GM18505 (cell line): Measurements from ENCODE around the gene SLC35B3.

Experiments
- ATAC-seq: cut with Tn5 transposase; IDR thresholded peaks from one replicate; pipeline ENCODE4 v1.9.1; 2021; ENCODE audit not compliant: unreplicated experiment
- POLR2A ChIP-seq: IDR thresholded peaks from 4 replicates; pipeline ENCODE4 v1.6.1; 2011; ENCODE audit warnings: borderline replicate concordance; ENCODE audit not compliant: insufficient read depth, insufficient read length; ENCODE audit errors: extremely low read depth

Gene SLC35B3

GRCh38 chr6:8391934-8392333, 43.4 kb downstream of the SLC35B3 start:
- ATAC-seq: no peak
- TF ChIP-seq POLR2A: no peak

- TF ChIP-seq POLR2A: no peak
- no peak for ATAC-seq
Measured at GRCh38 chr6:8389036-8389818, 46.1 kb downstream of the SLC35B3 start.

- no peak for ATAC-seq
- no peak for TF ChIP-seq POLR2A
Measured at GRCh38 chr6:8387942-8388437, 47.4 kb downstream of the SLC35B3 start.

GRCh38 chr6:8383584-8383983, 51.8 kb downstream of the SLC35B3 start:
- ATAC-seq: no peak

GRCh38 chr6:8382434-8382833, 52.9 kb downstream of the SLC35B3 start:
- TF ChIP-seq POLR2A: no peak
- ATAC-seq: no peak

More at GRCh38 chr6:8383584-8383983, 51.8 kb downstream of the SLC35B3 start:
- TF ChIP-seq POLR2A: no peak

- no peak for ATAC-seq
- TF ChIP-seq POLR2A: no peak
Measured at GRCh38 chr6:8375916-8376315, 59.4 kb downstream of the SLC35B3 start.
